Measurements from ENCODE around the gene WNT7B. TPM values are rescaled to one million over a fixed set of nuclear protein-coding genes. Genes with fewer than 3 reads are reported as not detected.

The WNT7B gene
- total RNA-seq, 1 donor from 2014 or later, result 5.4 TPM

DNA sequence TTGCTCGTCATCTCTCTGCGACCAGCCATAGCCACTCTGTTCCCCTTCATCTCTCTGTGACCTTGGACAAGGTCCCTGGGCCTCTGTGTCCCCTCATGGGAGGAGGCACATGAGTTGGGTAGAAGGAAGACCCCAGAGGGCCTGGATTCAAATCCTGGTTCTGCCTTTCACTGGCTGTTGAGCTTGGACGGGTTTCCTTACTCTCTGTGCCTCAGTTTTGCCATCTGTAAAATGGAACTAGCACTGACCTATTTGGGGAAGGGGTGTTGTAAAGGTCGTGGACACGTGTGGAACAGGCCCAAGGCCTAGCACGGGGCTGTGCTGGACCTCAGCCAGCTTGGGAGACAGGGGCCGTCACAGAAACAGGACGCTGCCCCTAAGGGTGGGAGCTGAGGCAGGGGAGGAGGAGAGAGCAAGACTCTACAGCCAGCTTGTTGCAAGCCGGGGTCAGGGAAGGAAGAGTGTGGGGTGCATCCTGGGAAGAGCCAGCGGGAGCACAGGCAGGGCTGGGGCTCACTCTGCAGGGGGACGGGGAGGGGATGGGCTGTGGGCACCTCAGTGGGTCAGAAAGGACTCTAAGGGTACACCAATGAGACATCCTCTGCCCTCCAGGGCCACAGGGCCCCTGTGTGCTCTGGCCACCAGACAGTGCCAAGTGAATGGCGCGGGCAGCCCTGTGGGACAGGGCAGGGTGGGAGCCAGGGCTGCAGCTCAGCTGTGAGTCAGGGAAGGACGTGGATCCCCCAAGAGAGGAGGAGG, 59.1 kb downstream of the WNT7B start:
- Histone ChIP-seq H3K4me3 (no peak overlapping the region), H3K9me3 (no peaks in the 10 kb centered on the region), H3K27ac (no peak overlapping the region), H3K36me3 (no peaks in the 10 kb centered on the region), H3K4me1 (peaks cover under 1% of the 10 kb centered on the region), H3K27me3 (no peaks in the 10 kb centered on the region)
- DNase-seq, result no peak
- TF ChIP-seq, protein P1, sequence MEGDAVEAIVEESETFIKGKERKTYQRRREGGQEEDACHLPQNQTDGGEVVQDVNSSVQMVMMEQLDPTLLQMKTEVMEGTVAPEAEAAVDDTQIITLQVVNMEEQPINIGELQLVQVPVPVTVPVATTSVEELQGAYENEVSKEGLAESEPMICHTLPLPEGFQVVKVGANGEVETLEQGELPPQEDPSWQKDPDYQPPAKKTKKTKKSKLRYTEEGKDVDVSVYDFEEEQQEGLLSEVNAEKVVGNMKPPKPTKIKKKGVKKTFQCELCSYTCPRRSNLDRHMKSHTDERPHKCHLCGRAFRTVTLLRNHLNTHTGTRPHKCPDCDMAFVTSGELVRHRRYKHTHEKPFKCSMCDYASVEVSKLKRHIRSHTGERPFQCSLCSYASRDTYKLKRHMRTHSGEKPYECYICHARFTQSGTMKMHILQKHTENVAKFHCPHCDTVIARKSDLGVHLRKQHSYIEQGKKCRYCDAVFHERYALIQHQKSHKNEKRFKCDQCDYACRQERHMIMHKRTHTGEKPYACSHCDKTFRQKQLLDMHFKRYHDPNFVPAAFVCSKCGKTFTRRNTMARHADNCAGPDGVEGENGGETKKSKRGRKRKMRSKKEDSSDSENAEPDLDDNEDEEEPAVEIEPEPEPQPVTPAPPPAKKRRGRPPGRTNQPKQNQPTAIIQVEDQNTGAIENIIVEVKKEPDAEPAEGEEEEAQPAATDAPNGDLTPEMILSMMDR (IDR thresholded peaks at IDR 0.05), result no peak
- ATAC-seq, result no peak
- intact Hi-C loops (cut with DNase I), result no loop called here

GRCh38 chr22:45917146-45917545, 59.8 kb downstream of the WNT7B start:
- TF ChIP-seq, protein P1 (IDR thresholded peaks at IDR 0.05), result no peak
- no peak for ATAC-seq
- intact Hi-C loops (cut with DNase I), result no loop called here
- DNase-seq, result no peak
- Histone ChIP-seq H3K27me3 (no peaks in the 10 kb centered on the region), H3K9me3 (no peaks in the 10 kb centered on the region), H3K4me1 (peaks cover 5% of the 10 kb centered on the region), H3K4me3 (no peak overlapping the region), H3K36me3 (no peaks in the 10 kb centered on the region), H3K27ac (no peak overlapping the region)

- H3K4me3 ChIP-seq, result no peak overlapping the region
- ATAC-seq (no peak), DNase-seq (no peak)
- intact Hi-C loops (cut with DNase I), result no loop called here
- no peaks in the 10 kb centered on the region for H3K27me3 ChIP-seq
- H3K27ac ChIP-seq, result no peak overlapping the region
- H3K9me3 ChIP-seq, result no peaks in the 10 kb centered on the region
- H3K36me3 ChIP-seq, result no peaks in the 10 kb centered on the region
- TF ChIP-seq, protein P1 (IDR thresholded peaks at IDR 0.05), result no peak
- peaks cover 9% of the 10 kb centered on the region for H3K4me1 ChIP-seq
Observed at GRCh38 chr22:45916515-45916914, 60.4 kb downstream of the WNT7B start.

DNA sequence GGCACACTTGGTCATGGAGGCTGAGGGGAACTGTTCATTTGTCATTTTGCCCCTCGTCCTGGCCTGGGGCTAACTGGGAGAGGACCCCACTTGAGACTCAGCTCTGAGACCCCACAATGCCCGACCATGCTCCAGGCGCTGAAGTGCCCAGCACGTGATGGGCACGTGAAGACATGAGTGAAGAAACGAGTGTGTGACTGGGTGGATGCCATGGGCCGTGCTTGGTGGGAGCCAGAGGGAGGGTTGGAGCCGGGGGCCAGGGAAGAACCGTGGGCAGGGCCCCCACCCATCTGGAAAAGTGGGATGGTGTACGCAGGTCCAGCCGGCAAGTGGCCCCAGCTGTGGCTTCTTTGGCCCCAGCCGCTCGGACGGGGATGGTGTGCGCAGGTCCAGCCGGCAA, 61.1 kb downstream of the WNT7B start:
- Histone ChIP-seq H3K27me3 (no peaks in the 10 kb centered on the region), H3K36me3 (no peaks in the 10 kb centered on the region), H3K4me1 (peaks cover 9% of the 10 kb centered on the region), H3K9me3 (no peaks in the 10 kb centered on the region), H3K27ac (no peak overlapping the region), H3K4me3 (no peak overlapping the region)
- TF ChIP-seq, protein P1 (IDR thresholded peaks at IDR 0.05), result no peak
- intact Hi-C loops (cut with DNase I), result no loop called here
- ATAC-seq (no peak), DNase-seq (no peak)

GRCh38 chr22:45915151-45915550, 61.8 kb downstream of the WNT7B start:
- Histone ChIP-seq H3K9me3 (no peaks in the 10 kb centered on the region), H3K27ac (no peak overlapping the region), H3K4me3 (no peak overlapping the region), H3K4me1 (peaks cover 9% of the 10 kb centered on the region), H3K36me3 (no peaks in the 10 kb centered on the region), H3K27me3 (no peaks in the 10 kb centered on the region)
- intact Hi-C loops (cut with DNase I), result no loop called here
- DNase-seq (no peak), ATAC-seq (no peak)
- TF ChIP-seq, protein P1 (IDR thresholded peaks at IDR 0.05), result no peak
